Endothelial cell (in vitro differentiated cells): ENCODE measurements around the gene HERC4. TPM values are rescaled to one million over a fixed set of nuclear protein-coding genes. Genes with fewer than 3 reads are reported as not detected.
"Not testable (repeated sequence)": the region's sequence is repeated elsewhere in the genome, so short reads cannot be mapped to it uniquely, and the experiment has no call there.

Source experiments
- DNase-seq: peaks from one replicate; pipeline ENCODE4 v3.0.0; 2021; ENCODE audit warnings: low spot score
- H3K27ac Mint-ChIP-seq: one replicate; pipeline ENCODE4 v1.8.0; 2021; ENCODE audit warnings: mixed read lengths, inconsistent platforms; ENCODE audit not compliant: unreplicated experiment
- H3K27me3 Mint-ChIP-seq: one replicate; pipeline ENCODE4 v1.8.0; 2021; ENCODE audit warnings: mild to moderate bottlenecking, moderate library complexity, mixed read lengths, inconsistent platforms; ENCODE audit not compliant: unreplicated experiment
- H3K36me3 Mint-ChIP-seq: one replicate; pipeline ENCODE4 v1.8.0; 2021; ENCODE audit warnings: mild to moderate bottlenecking, low read depth, mixed read lengths, inconsistent platforms; ENCODE audit not compliant: unreplicated experiment
- H3K4me1 Mint-ChIP-seq: one replicate; pipeline ENCODE4 v1.8.0; 2021; ENCODE audit warnings: mild to moderate bottlenecking, mixed read lengths, inconsistent platforms; ENCODE audit not compliant: unreplicated experiment
- H3K4me3 Mint-ChIP-seq: one replicate; pipeline ENCODE4 v1.8.0; 2021; ENCODE audit warnings: mild to moderate bottlenecking, mixed read lengths, inconsistent platforms; ENCODE audit not compliant: unreplicated experiment
- H3K9me3 Mint-ChIP-seq: one replicate; pipeline ENCODE4 v1.8.0; 2021; ENCODE audit warnings: mixed read lengths, inconsistent platforms; ENCODE audit not compliant: unreplicated experiment
- CTCF ChIP-seq: fragments of 200-600 bp; sonication (generic); IDR thresholded peaks from one replicate; pipeline ENCODE4 v1.5.0; 2021; ENCODE audit warnings: antibody characterized with exemption; ENCODE audit not compliant: unreplicated experiment
- total RNA-seq: library from RNA; stranded (reverse); fragmentation: NEBNext Ultra II Directional; extraction: Animal tissue kit (Norgen Biotek cat#: 25700); gene quantifications from one replicate; pipeline ENCODE4 v1.2.1, GENCODE V29; 2021; ENCODE audit not compliant: unreplicated experiment

The HERC4 gene
- total RNA-seq, 1 donor from 2014 or later = 53.4 TPM

DNA sequence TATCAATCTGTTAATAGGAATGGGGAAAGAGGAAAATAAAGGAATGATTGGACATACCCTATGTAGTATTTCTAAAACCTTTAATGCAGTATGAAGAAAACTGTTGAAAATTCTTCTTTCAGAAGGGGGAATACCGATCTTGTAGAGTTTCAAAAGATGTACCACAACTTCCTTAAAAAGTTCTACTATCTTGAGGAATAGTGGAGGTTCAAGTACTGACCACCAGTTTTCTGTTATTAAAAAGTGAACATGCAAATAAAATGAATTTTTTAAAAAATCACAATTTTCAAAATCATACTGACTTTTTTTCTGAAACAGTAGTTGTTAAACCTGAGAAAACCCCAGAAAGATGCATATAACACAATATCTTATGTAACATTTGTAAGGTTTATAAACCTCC is 86.5 kb downstream of the HERC4 start:
- Mint-ChIP-seq H3K27me3 (no peaks in the 10 kb centered on the region), H3K4me1 (no peaks in the 10 kb centered on the region), H3K9me3 (no peaks in the 10 kb centered on the region)

GRCh38 chr10:67982603-67983002 is 92.5 kb downstream of the HERC4 start:
- peaks cover 22% of the 10 kb centered on the region for H3K36me3 Mint-ChIP-seq
- not testable (repeated sequence) for H3K4me3 Mint-ChIP-seq, DNase-seq, H3K9me3 Mint-ChIP-seq, H3K27me3 Mint-ChIP-seq, H3K27ac Mint-ChIP-seq, H3K4me1 Mint-ChIP-seq

More for the DNA sequence above, 86.5 kb downstream of the HERC4 start:
- TF ChIP-seq CTCF = no peak
- H3K4me3 Mint-ChIP-seq = no peak overlapping the region
- H3K27ac Mint-ChIP-seq = no peak overlapping the region
- DNase-seq = no peak
- H3K36me3 Mint-ChIP-seq = peaks cover 14% of the 10 kb centered on the region

DNA sequence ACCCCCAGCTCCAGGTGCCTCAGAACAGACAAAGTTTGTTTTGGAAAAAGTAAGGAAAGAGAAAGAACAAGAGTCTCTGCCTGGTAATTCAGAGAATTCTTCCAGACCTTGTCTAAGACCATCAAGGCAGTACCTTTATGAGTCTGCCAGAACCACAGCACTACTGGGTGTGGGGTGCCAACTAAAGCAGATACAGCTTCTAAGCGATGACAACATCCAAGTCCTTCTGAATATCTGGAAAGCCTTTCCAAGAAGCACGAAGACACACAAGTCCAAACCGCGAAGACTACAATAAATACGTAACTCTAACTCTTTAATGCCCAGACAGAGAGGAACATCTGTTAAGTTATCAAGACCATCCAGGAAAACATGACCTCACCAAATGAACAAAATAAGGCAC is 96.3 kb downstream of the HERC4 start:
- Mint-ChIP-seq H3K4me1 (no peaks in the 10 kb centered on the region), H3K27ac (no peak overlapping the region), H3K36me3 (peaks cover 24% of the 10 kb centered on the region), H3K9me3 (no peaks in the 10 kb centered on the region), H3K4me3 (no peak overlapping the region), H3K27me3 (peaks cover 1% of the 10 kb centered on the region)
- no peak for DNase-seq
- TF ChIP-seq CTCF = no peak

DNA sequence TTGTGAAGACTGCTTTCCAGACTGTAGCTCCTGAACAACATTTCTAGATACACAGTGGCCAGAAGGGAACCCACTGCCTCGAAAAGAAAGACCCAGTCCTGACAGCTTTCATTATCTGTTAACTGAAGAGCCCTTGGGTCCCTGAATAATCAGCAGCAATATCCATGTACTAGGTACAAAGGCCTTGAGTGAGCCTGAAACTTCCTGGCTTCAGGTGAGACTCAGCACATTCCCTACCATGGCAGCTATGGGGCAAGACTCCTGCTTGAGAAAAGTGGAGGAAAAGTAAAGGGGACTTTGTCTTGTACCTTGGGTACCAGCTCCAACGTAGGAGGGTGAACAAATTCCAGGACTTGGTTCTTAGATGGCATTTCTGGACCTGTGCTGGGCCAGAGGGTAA is 97.8 kb downstream of the HERC4 start:
- Mint-ChIP-seq H3K4me1 (no peaks in the 10 kb centered on the region), H3K27ac (no peak overlapping the region), H3K9me3 (no peaks in the 10 kb centered on the region), H3K27me3 (peaks cover 1% of the 10 kb centered on the region), H3K36me3 (peaks cover 34% of the 10 kb centered on the region), H3K4me3 (no peak overlapping the region)
- DNase-seq = no peak
- TF ChIP-seq CTCF = no peak

DNA sequence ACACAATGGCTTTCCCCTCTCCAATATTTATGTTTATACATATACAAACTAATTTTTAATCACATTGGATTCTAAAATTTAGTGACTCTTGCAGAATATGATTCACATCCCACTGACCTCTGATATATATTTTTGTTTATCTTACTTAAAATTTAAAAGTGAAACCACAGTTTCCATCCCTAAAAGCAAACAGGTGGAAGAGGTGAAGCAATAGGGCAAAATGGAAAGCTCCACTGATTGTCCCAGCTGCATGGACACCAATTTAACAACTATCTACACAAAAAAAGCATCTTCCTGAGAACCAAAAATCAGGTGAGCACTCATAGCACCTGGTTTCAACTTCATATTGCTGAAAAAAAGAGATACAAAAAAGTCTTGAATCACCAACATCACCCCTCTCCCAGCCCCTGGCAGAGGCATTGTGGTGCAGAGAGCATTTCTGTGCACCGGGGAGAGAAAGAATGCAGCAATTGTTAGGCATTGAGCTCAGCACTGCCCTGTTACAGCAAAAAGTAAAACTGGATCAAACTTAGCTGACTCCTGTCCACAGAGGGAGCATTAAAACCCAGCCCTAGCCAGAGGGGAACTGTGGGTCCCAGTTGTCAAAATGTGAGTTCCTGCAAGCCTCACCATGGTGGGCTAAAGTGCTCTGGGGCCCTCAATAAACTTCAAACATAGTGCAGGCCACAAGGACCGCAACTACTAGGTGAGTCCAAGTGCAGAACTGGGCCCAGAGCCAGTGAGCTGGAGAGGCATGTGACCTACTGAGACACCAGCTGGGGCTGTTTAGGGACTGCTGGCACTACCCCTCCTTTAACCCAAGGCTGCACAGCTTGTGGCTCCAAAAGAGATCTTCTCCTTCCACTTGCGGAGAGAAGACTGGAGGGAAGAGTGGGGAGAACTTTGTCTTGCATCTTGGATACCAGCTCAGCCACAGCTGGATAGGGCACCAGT is 98.5 kb downstream of the HERC4 start:
- H3K4me1 Mint-ChIP-seq = no peaks in the 10 kb centered on the region
- DNase-seq = no peak
- H3K36me3 Mint-ChIP-seq = peaks cover 33% of the 10 kb centered on the region
- H3K27me3 Mint-ChIP-seq = no peaks in the 10 kb centered on the region
- no peaks in the 10 kb centered on the region for H3K9me3 Mint-ChIP-seq
- no peak for TF ChIP-seq CTCF
- no peak overlapping the region for H3K27ac Mint-ChIP-seq
- H3K4me3 Mint-ChIP-seq = no peak overlapping the region
